ENCODE measurements around the gene SLC16A13.

SLC16A13 gene

DNA sequence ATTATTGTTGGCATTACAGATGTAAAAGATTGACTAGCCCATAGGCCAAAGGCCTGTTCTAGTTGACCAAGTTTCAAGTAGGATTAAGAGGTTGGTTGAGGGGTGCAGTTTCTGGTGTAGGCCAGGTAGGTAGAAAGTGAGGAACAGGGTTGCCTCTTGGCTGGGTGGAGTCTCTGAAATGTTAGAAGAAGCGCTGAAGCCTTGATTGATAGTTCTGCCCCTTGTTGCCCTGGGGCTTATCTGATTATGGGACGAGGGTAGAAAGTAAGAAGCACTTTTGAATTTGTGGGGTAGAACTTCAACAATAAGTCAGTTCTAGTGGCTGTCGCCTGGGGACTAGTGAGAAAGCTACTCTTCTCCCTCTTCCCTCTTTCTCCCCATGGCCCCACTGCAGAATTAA, 6.7 kb upstream of the SLC16A13 start:
- DNase-seq (ENCODE audit: extremely low spot score) = no peak
- ChIA-PET CTCF (no interaction called here), POLR2A (no interaction called here)
- TF ChIP-seq LEF1 (IDR thresholded peaks at IDR 0.05; ENCODE audit: borderline replicate concordance) (no peak), CTBP1 (IDR thresholded peaks at IDR 0.05; ENCODE audit: borderline replicate concordance) (no peak), NFRKB (IDR thresholded peaks at IDR 0.05) (no peak), ELF4 (IDR thresholded peaks at IDR 0.05) (no peak), L3MBTL2 (conservative IDR thresholded peaks at IDR 0.05) (no peak), FOXK2 (IDR thresholded peaks at IDR 0.05) (no peak), HDGF (IDR thresholded peaks at IDR 0.05; ENCODE audit: borderline replicate concordance) (no peak), BHLHE40 (IDR thresholded peaks at IDR 0.05; ENCODE audit: borderline replicate concordance) (no peak)
- TF ChIP-seq, protein P1, sequence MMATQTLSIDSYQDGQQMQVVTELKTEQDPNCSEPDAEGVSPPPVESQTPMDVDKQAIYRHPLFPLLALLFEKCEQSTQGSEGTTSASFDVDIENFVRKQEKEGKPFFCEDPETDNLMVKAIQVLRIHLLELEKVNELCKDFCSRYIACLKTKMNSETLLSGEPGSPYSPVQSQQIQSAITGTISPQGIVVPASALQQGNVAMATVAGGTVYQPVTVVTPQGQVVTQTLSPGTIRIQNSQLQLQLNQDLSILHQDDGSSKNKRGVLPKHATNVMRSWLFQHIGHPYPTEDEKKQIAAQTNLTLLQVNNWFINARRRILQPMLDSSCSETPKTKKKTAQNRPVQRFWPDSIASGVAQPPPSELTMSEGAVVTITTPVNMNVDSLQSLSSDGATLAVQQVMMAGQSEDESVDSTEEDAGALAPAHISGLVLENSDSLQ (IDR thresholded peaks at IDR 0.05) = no peak

DNA sequence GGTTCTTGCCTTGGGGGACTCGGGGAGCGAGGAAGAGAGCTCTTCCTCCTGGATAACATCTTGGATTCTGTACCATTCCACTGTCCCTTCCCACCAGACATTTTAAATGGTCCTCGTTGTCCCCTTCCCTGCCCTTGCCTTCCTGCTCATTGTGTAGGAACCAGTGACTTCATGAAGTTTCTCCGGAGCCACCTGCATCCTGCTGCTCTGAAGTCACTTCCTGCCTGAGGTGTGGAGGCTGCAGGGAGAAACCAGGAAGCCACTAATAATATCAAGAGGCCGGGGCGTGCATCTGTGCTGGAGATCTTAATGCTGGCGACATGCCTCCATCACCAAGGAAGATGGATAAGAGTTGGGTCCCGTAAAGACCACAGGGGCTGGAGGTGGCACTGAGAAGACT, 6.2 kb upstream of the SLC16A13 start:
- DNase-seq (ENCODE audit: extremely low spot score) = no peak
- CTCF ChIA-PET = no interaction called here
- POLR2A ChIA-PET = no interaction called here
- TF ChIP-seq HDGF (IDR thresholded peaks at IDR 0.05; ENCODE audit: borderline replicate concordance) = no peak
- TF ChIP-seq FOXA1 (IDR thresholded peaks at IDR 0.05) = no peak
- no peak for TF ChIP-seq ZNF384 (IDR thresholded peaks at IDR 0.05)
- no peak for TF ChIP-seq SUZ12 (IDR thresholded peaks at IDR 0.05)
- no peak for TF ChIP-seq FOXM1 (IDR thresholded peaks at IDR 0.05; ENCODE audit: borderline replicate concordance)
- TF ChIP-seq, protein P1 (IDR thresholded peaks at IDR 0.05) = no peak
- TF ChIP-seq ELF4 (IDR thresholded peaks at IDR 0.05) = no peak
- no peak for TF ChIP-seq FOXK2 (IDR thresholded peaks at IDR 0.05)
- no peak for TF ChIP-seq NFRKB (IDR thresholded peaks at IDR 0.05)
- TF ChIP-seq SP1 (IDR thresholded peaks at IDR 0.05) = no peak
- no peak for TF ChIP-seq BHLHE40 (IDR thresholded peaks at IDR 0.05; ENCODE audit: borderline replicate concordance)
- TF ChIP-seq ARNT (IDR thresholded peaks at IDR 0.05) = no peak
- TF ChIP-seq L3MBTL2 (conservative IDR thresholded peaks at IDR 0.05) = no peak
- TF ChIP-seq CTBP1 (IDR thresholded peaks at IDR 0.05; ENCODE audit: borderline replicate concordance) = no peak
- no peak for TF ChIP-seq TARDBP (IDR thresholded peaks at IDR 0.05)
- no peak for TF ChIP-seq LEF1 (IDR thresholded peaks at IDR 0.05; ENCODE audit: borderline replicate concordance)

DNA sequence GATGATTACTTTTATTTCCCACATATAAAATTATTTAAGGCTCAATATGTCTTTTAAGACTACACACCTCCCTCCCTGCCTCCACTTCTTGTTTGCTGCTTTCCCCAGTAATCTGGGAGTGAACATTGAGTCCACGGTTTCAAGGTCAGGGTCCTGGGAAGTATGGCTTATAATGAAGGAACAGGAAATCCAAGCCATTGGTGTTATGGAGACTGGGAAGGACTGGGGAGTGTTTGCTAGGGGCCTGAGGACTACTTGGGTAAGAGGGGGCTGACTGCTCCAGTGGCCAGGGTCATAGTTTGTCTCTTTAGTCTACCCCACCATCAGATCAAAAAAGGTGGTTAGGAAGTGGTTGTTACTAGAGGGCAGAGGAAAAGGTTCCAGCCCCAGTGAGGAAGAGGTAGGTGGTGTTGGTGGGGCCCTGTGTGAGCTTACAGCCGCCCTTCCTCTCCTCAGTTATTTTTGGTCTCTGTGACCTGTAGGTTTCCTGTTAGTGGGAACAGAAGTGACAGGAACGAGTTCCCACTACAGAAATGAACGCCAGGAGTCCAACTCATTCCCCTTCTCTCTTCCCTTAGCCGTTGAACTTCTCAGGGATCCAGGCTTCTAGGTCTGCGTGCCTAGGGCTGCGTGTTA, 742 bp upstream of the SLC16A13 start:
- DNase-seq (ENCODE audit: extremely low spot score) = no peak
- CTCF ChIA-PET = interaction anchor here (1.0 to 1.6 kb wide), 3 partner anchors 11 to 17 kb away, joined by 4 to 10 read pairs (median 5); no protein-coding TSS in a partner anchor
- POLR2A ChIA-PET = interaction anchor here (0.6 to 3.4 kb wide), 17 partner anchors 7 to 384 kb away, joined by 3 to 33 read pairs (median 4); partner anchors contain the start of genes ACADVL, ASGR1, C17orf100 and DLG4
- TF ChIP-seq, protein P1 (IDR thresholded peaks at IDR 0.05) = no peak
- peak; percentile 20; the same call in 1 of the 2 replicates for TF ChIP-seq HDGF (IDR thresholded peaks at IDR 0.05; ENCODE audit: borderline replicate concordance)

DNA sequence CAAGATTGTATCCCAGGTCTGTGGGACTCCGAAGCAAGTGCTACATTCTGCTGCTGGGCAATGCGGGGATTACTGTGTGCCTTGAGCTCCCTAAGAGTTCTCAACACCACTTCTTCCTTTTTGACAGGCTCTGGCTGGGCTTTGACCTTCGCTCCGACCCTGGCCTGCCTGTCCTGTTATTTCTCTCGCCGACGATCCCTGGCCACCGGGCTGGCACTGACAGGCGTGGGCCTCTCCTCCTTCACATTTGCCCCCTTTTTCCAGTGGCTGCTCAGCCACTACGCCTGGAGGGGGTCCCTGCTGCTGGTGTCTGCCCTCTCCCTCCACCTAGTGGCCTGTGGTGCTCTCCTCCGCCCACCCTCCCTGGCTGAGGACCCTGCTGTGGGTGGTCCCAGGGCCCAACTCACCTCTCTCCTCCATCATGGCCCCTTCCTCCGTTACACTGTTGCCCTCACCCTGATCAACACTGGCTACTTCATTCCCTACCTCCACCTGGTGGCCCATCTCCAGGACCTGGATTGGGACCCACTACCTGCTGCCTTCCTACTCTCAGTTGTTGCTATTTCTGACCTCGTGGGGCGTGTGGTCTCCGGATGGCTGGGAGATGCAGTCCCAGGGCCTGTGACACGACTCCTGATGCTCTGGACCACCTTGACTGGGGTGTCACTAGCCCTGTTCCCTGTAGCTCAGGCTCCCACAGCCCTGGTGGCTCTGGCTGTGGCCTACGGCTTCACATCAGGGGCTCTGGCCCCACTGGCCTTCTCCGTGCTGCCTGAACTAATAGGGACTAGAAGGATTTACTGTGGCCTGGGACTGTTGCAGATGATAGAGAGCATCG, 2.4 kb downstream of the SLC16A13 start:
- POLR2A ChIA-PET = interaction anchor here (2.0 to 3.4 kb wide), 2 partner anchors 9 to 26 kb away, joined by 5 to 33 read pairs; partner anchors contain the start of gene RNASEK
- no peak for TF ChIP-seq CTBP1 (IDR thresholded peaks at IDR 0.05; ENCODE audit: borderline replicate concordance)
- no peak for TF ChIP-seq SUZ12 (IDR thresholded peaks at IDR 0.05)
- no peak for TF ChIP-seq L3MBTL2 (conservative IDR thresholded peaks at IDR 0.05)
- TF ChIP-seq NFRKB (IDR thresholded peaks at IDR 0.05) = no peak
- TF ChIP-seq ELF4 (IDR thresholded peaks at IDR 0.05) = no peak
- TF ChIP-seq, protein P1 (IDR thresholded peaks at IDR 0.05) = no peak
- no peak for TF ChIP-seq HDGF (IDR thresholded peaks at IDR 0.05; ENCODE audit: borderline replicate concordance)
- no peak for TF ChIP-seq BHLHE40 (IDR thresholded peaks at IDR 0.05; ENCODE audit: borderline replicate concordance)
- TF ChIP-seq FOXK2 (IDR thresholded peaks at IDR 0.05) = no peak
- no peak for TF ChIP-seq TARDBP (IDR thresholded peaks at IDR 0.05)
- no peak for TF ChIP-seq SP1 (IDR thresholded peaks at IDR 0.05)
- no peak for TF ChIP-seq FOXA1 (IDR thresholded peaks at IDR 0.05)
- no peak for TF ChIP-seq FOXM1 (IDR thresholded peaks at IDR 0.05; ENCODE audit: borderline replicate concordance)
- TF ChIP-seq ZNF384 (IDR thresholded peaks at IDR 0.05) = no peak
- TF ChIP-seq ARNT (IDR thresholded peaks at IDR 0.05) = no peak
- CTCF ChIA-PET = interaction anchor here (0.6 to 1.0 kb wide), 3 partner anchors 95 to 107 kb away, joined by 3 to 6 read pairs (median 3); no protein-coding TSS in a partner anchor
- no peak for DNase-seq (ENCODE audit: extremely low spot score)

DNA sequence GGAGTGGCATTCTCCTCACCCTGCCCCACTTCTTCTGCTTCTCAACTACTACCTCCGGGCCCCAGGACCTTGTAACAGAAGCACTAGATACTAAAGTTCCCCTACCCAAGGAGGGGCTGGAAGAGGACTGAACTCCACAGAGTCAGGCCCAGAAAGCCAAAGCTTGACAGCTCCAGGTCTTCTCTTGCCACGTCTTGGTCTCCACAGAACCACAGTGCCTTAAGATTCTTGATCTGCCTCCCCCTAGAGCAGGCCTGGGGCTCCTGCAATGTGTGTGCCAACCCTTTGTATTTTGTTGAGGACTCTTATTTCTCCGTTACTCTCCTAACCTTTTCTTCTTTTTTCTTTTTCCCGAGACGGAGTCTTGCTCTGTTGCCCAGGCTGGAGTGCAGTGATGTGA, 4.0 kb downstream of the SLC16A13 start:
- no peak for DNase-seq (ENCODE audit: extremely low spot score)
- CTCF ChIA-PET = interaction anchor here (0.6 to 1.1 kb wide), 2 partner anchors 370 to 710 kb away, joined by 4 to 5 read pairs; no protein-coding TSS in a partner anchor
- POLR2A ChIA-PET = no interaction called here
- TF ChIP-seq HDGF (IDR thresholded peaks at IDR 0.05; ENCODE audit: borderline replicate concordance) = no peak
- no peak for TF ChIP-seq FOXK2 (IDR thresholded peaks at IDR 0.05)
- TF ChIP-seq ELF4 (IDR thresholded peaks at IDR 0.05) = no peak
- TF ChIP-seq L3MBTL2 (conservative IDR thresholded peaks at IDR 0.05) = no peak
- TF ChIP-seq, protein P1 (IDR thresholded peaks at IDR 0.05) = no peak
- no peak for TF ChIP-seq ZNF384 (IDR thresholded peaks at IDR 0.05)
- no peak for TF ChIP-seq NFRKB (IDR thresholded peaks at IDR 0.05)
- no peak for TF ChIP-seq FOXA1 (IDR thresholded peaks at IDR 0.05)
- no peak for TF ChIP-seq TARDBP (IDR thresholded peaks at IDR 0.05)
- no peak for TF ChIP-seq FOXM1 (IDR thresholded peaks at IDR 0.05; ENCODE audit: borderline replicate concordance)
- no peak for TF ChIP-seq CTBP1 (IDR thresholded peaks at IDR 0.05; ENCODE audit: borderline replicate concordance)
- no peak for TF ChIP-seq LEF1 (IDR thresholded peaks at IDR 0.05; ENCODE audit: borderline replicate concordance)
- TF ChIP-seq BHLHE40 (IDR thresholded peaks at IDR 0.05; ENCODE audit: borderline replicate concordance) = no peak
- no peak for TF ChIP-seq SP1 (IDR thresholded peaks at IDR 0.05)
- no peak for TF ChIP-seq ARNT (IDR thresholded peaks at IDR 0.05)
- no peak for TF ChIP-seq SUZ12 (IDR thresholded peaks at IDR 0.05)
